ENCODE results near the gene ZNF362.

- TF ChIP-seq CTCF (conservative IDR thresholded peaks at IDR 0.05; ENCODE audit: low read length), result no peak
- no peak for TF ChIP-seq EZH2phosphoT487 (IDR thresholded peaks at IDR 0.05; ENCODE audit: borderline replicate concordance, low read depth, low read length)
These were observed 93.7 kb downstream of the ZNF362 start for GRCh38 chr1:33349778-33350610.
